Prostate gland (tissue), 2 donors: Measurements from ENCODE around the gene FBXL19. TPM values are rescaled to one million over a fixed set of nuclear protein-coding genes. Genes with fewer than 3 reads are reported as not detected.

Experiments used
- DNase-seq: peaks from one replicate; pipeline ENCODE4 v3.0.0-alpha.2; 2019; ENCODE audit warnings: low spot score
- H3K27ac ChIP-seq, 2 donors: fragments of 200-600 bp; sonication (generic); 2 replicates each; pipeline ENCODE4 v1.5.1; 2017 to 2019
- H3K27me3 ChIP-seq: fragments of 200-600 bp; sonication (generic); replicated peaks from 2 replicates; pipeline ENCODE4 v1.5.1; 2019; ENCODE audit not compliant: insufficient read depth
- H3K36me3 ChIP-seq, 2 donors: fragments of 200-600 bp; sonication (generic); 1 replicate in 1 of 2; 2 replicates in 1 of 2; pipeline versions ENCODE4 v1.5.1 to v1.8.1; 2017 to 2019
- H3K4me1 ChIP-seq: fragments of 200-600 bp; sonication (generic); replicated peaks from 2 replicates; pipeline ENCODE4 v1.5.1; 2019
- H3K4me3 ChIP-seq, 2 donors: fragments of 200-600 bp; sonication (generic); 2 replicates each; pipeline ENCODE4 v1.5.1; 2017 to 2019
- H3K9me3 ChIP-seq: fragments of 200-600 bp; sonication (generic); 2 replicates; pipeline ENCODE4 v1.5.1; 2017
- POLR2A ChIP-seq: fragments of 450-650 bp; IDR thresholded peaks from one replicate; pipeline ENCODE4 v1.6.1; 2016; ENCODE audit warnings: antibody characterized with exemption, mild to moderate bottlenecking
- POLR2AphosphoS5 ChIP-seq: sonication (generic); formaldehyde crosslinking; IDR thresholded peaks from one replicate; pipeline ENCODE4 v1.6.1; 2017; ENCODE audit warnings: antibody characterized with exemption
- WGBS: methylation state at CpG from one replicate; pipeline ENCODE4 v1.1.5; 2018; 5-methylcytosine and 5-hydroxymethylcytosine counted together
- intact Hi-C: fragments of 100-400 bp; cut with DNase I; formaldehyde crosslinking; loops from one replicate; pipeline ENCODE4 v1.14.2; 2022
- total RNA-seq, 2 donors: library from RNA; depleted of rRNA; stranded (reverse); fragments of >200 nt; gene quantifications; one replicate each; pipeline ENCODE4 v1.1.0, GENCODE V29; 2016
- TF ChIP-seq, protein P1 (sequence below), 4 experiments: fragments of 200-600 bp in 2 of 4; fragments of 450-650 bp in 2 of 4; sonication (generic) in 2 of 4; IDR thresholded peaks; 1 replicate in 3 of 4; 2 replicates in 1 of 4; pipeline ENCODE4 v1.5.1; 2016 to 2019; ENCODE audit warnings: antibody characterized with exemption in 4 of 4, mild to moderate bottlenecking in 2 of 4, moderate library complexity in 2 of 4

FBXL19 gene
- total RNA-seq, 2 donors from 2014 or later, result 23.5 to 125 TPM

GRCh38 chr16:30987581-30988190 is 64.3 kb downstream of the FBXL19 start:
- WGBS, result 93% methylated on average over 30 of the region's 30 CpGs
- Histone ChIP-seq H3K27me3 (no peaks in the 10 kb centered on the region), H3K27ac (no peak overlapping the region), H3K4me1 (no peaks in the 10 kb centered on the region), H3K4me3 (no peak overlapping the region), H3K9me3 (no peaks in the 10 kb centered on the region), H3K36me3 (no peaks in the 10 kb centered on the region)
- TF ChIP-seq, protein P1, sequence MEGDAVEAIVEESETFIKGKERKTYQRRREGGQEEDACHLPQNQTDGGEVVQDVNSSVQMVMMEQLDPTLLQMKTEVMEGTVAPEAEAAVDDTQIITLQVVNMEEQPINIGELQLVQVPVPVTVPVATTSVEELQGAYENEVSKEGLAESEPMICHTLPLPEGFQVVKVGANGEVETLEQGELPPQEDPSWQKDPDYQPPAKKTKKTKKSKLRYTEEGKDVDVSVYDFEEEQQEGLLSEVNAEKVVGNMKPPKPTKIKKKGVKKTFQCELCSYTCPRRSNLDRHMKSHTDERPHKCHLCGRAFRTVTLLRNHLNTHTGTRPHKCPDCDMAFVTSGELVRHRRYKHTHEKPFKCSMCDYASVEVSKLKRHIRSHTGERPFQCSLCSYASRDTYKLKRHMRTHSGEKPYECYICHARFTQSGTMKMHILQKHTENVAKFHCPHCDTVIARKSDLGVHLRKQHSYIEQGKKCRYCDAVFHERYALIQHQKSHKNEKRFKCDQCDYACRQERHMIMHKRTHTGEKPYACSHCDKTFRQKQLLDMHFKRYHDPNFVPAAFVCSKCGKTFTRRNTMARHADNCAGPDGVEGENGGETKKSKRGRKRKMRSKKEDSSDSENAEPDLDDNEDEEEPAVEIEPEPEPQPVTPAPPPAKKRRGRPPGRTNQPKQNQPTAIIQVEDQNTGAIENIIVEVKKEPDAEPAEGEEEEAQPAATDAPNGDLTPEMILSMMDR (IDR thresholded peaks at IDR 0.05), result no peak
- no peak for TF ChIP-seq POLR2AphosphoS5
- no peak for TF ChIP-seq POLR2A
- intact Hi-C loops, result loop anchor here (10.0 kb wide), 2 partner anchors 107 to 887 kb away; partner anchors contain the start of genes VKORC1 and ZNF267
- DNase-seq, result no peak

DNA sequence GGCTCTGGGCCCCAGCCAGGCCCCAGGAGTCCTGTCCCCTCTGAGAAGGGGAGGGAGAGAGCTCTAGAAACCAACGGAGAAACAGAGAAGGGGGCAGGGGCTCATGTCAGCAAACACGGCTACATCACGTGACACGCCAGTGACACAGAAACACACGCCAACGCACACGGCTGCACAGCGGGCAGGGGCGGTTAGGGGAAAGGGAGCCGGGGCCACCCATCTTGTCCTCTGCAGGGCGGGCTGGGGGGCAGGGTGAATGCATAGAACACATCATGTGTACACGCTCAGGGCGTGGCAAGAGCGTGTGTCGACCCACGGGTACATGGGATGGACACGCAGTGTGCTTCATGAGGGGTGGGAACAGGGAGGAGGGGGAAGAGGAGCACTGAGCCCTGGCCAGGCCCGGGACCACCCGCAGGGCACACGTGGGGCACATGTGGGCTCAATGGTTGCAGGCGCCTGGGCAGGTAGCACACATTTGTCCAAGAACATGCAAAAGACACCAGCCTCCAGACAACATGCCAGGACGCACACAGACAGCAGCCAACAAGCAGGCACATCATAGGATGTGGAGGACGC is 66.2 kb downstream of the FBXL19 start:
- TF ChIP-seq, protein P1 (IDR thresholded peaks at IDR 0.05), result no peak
- TF ChIP-seq POLR2A (no peak), POLR2AphosphoS5 (no peak)

DNA sequence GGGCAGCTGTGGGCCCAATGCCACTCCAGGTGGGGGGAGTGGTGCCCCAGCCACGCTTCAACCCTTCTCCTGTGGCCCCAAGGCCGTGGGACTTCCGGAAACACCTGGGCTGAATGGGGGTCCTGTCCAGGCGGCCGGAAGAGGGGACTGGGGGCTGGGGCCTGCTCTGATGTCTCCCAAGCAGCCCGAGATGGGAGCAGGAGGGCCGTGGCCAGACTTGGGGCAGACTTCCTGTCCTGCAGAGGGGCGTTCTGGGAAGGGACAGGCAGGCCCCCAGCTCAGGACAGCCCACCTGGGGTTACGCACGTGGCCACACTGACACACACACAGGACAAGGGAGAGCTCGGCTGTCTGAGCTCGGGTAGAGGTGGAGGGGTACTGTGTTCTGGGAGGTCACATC is 66.7 kb downstream of the FBXL19 start:
- WGBS, result 74% methylated on average over 7 of the region's 12 CpGs
- DNase-seq, result no peak
- intact Hi-C loops, result no loop called here
- Histone ChIP-seq H3K4me1 (no peaks in the 10 kb centered on the region), H3K4me3 (no peak overlapping the region), H3K36me3 (no peaks in the 10 kb centered on the region), H3K27me3 (no peaks in the 10 kb centered on the region), H3K27ac (no peak overlapping the region), H3K9me3 (no peaks in the 10 kb centered on the region)
- TF ChIP-seq POLR2AphosphoS5, result no peak
- TF ChIP-seq, protein P1 (IDR thresholded peaks at IDR 0.05), result no peak
- TF ChIP-seq POLR2A, result no peak

More for the DNA sequence above, 66.2 kb downstream of the FBXL19 start:
- Histone ChIP-seq H3K9me3 (no peaks in the 10 kb centered on the region), H3K27me3 (no peaks in the 10 kb centered on the region), H3K4me3 (no peak overlapping the region), H3K4me1 (no peaks in the 10 kb centered on the region), H3K27ac (no peak overlapping the region), H3K36me3 (no peaks in the 10 kb centered on the region)
- 88% methylated on average over 23 of the region's 23 CpGs for WGBS
- DNase-seq, result no peak
- intact Hi-C loops, result loop anchor here (10.0 kb wide), 2 partner anchors 105 to 885 kb away; partner anchors contain the start of genes VKORC1 and ZNF267

DNA sequence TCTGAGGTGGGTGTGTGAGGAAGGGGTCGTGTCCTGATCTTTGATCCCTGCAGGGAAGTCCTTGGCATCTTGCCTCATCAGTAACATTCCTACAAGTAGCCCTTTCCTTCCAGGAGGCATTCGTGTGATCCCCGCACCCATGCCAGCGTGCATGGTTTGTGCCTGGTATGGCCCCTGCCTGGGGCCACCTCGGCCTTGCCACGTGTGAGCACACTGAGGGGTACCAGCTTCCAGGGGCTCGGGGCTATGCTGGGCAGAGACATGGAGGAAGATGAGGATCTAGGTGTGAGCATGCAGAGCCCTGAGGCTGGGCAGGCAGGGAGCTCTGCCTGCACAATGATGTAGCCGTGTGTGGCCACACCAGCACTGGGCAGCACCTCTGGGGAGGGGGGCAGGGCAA is 67.7 kb downstream of the FBXL19 start:
- H3K27me3 ChIP-seq, result no peaks in the 10 kb centered on the region
- no peaks in the 10 kb centered on the region for H3K4me1 ChIP-seq
- DNase-seq, result no peak
- no peaks in the 10 kb centered on the region for H3K36me3 ChIP-seq
- 87% methylated on average over 8 of the region's 8 CpGs for WGBS
- H3K9me3 ChIP-seq, result no peaks in the 10 kb centered on the region
- H3K27ac ChIP-seq, result no peak overlapping the region
- H3K4me3 ChIP-seq, result no peak overlapping the region
- intact Hi-C loops, result no loop called here
- TF ChIP-seq, protein P1 (IDR thresholded peaks at IDR 0.05), result no peak
- TF ChIP-seq POLR2AphosphoS5 (no peak), POLR2A (no peak)

- Histone ChIP-seq H3K27me3 (no peaks in the 10 kb centered on the region), H3K36me3 (no peaks in the 10 kb centered on the region), H3K27ac (no peak overlapping the region), H3K4me1 (no peaks in the 10 kb centered on the region), H3K9me3 (no peaks in the 10 kb centered on the region), H3K4me3 (no peak overlapping the region)
- 92% methylated on average over 21 of the region's 21 CpGs for WGBS
- intact Hi-C loops, result no loop called here
- TF ChIP-seq POLR2A (no peak), POLR2AphosphoS5 (no peak)
- TF ChIP-seq, protein P1 (IDR thresholded peaks at IDR 0.05), result no peak
- DNase-seq, result no peak
These were observed 69.0 kb downstream of the FBXL19 start for GRCh38 chr16:30992276-30992780.
